Nephron progenitor cell (in vitro differentiated cells): ENCODE measurements around the gene SLX4IP.

ENCODE experiments used
- DNase-seq: peaks from one replicate; pipeline ENCODE4 v3.0.0; 2021
- H3K27ac Mint-ChIP-seq: 2 replicates; pipeline ENCODE4 v1.8.0; 2021; ENCODE audit warnings: mild to moderate bottlenecking, moderate library complexity, mixed read lengths
- H3K27me3 Mint-ChIP-seq: 2 replicates; pipeline ENCODE4 v1.8.0; 2021; ENCODE audit warnings: mild to moderate bottlenecking, low read depth, mixed read lengths; ENCODE audit not compliant: poor library complexity
- H3K36me3 Mint-ChIP-seq: 2 replicates; pipeline ENCODE4 v1.8.0; 2021; ENCODE audit warnings: low read depth, mixed read lengths
- H3K4me1 Mint-ChIP-seq: 2 replicates; pipeline ENCODE4 v1.8.0; 2021; ENCODE audit warnings: mixed read lengths
- H3K4me3 Mint-ChIP-seq: 2 replicates; pipeline ENCODE4 v1.8.0; 2021; ENCODE audit warnings: mild to moderate bottlenecking, moderate library complexity, mixed read lengths
- H3K9me3 Mint-ChIP-seq: 2 replicates; pipeline ENCODE4 v1.8.0; 2021; ENCODE audit warnings: mild to moderate bottlenecking, moderate library complexity, mixed read lengths
- TF ChIP-seq, protein P1 (sequence below): fragments of 200-600 bp; sonication (generic); IDR thresholded peaks from 2 replicates; pipeline ENCODE4 v1.5.0; 2021; ENCODE audit warnings: antibody characterized with exemption

Gene SLX4IP

GRCh38 chr20:10591946-10592521 lies 156.9 kb downstream of the SLX4IP start:
- TF ChIP-seq, protein P1, sequence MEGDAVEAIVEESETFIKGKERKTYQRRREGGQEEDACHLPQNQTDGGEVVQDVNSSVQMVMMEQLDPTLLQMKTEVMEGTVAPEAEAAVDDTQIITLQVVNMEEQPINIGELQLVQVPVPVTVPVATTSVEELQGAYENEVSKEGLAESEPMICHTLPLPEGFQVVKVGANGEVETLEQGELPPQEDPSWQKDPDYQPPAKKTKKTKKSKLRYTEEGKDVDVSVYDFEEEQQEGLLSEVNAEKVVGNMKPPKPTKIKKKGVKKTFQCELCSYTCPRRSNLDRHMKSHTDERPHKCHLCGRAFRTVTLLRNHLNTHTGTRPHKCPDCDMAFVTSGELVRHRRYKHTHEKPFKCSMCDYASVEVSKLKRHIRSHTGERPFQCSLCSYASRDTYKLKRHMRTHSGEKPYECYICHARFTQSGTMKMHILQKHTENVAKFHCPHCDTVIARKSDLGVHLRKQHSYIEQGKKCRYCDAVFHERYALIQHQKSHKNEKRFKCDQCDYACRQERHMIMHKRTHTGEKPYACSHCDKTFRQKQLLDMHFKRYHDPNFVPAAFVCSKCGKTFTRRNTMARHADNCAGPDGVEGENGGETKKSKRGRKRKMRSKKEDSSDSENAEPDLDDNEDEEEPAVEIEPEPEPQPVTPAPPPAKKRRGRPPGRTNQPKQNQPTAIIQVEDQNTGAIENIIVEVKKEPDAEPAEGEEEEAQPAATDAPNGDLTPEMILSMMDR: no peak
- H3K27me3 Mint-ChIP-seq: no peaks in the 10 kb centered on the region
- no peak for DNase-seq
- H3K9me3 Mint-ChIP-seq: no peaks in the 10 kb centered on the region
- peaks cover 30% of the 10 kb centered on the region for H3K4me1 Mint-ChIP-seq
- no peak overlapping the region for H3K4me3 Mint-ChIP-seq
- no peak overlapping the region for H3K27ac Mint-ChIP-seq
- peaks cover 4% of the 10 kb centered on the region for H3K36me3 Mint-ChIP-seq

GRCh38 chr20:10594296-10594868 lies 159.3 kb downstream of the SLX4IP start:
- peaks cover 11% of the 10 kb centered on the region for H3K36me3 Mint-ChIP-seq
- peaks cover 30% of the 10 kb centered on the region for H3K4me1 Mint-ChIP-seq
- no peak overlapping the region for H3K27ac Mint-ChIP-seq
- no peak for DNase-seq
- H3K27me3 Mint-ChIP-seq: no peaks in the 10 kb centered on the region
- H3K4me3 Mint-ChIP-seq: no peak overlapping the region
- H3K9me3 Mint-ChIP-seq: no peaks in the 10 kb centered on the region
- TF ChIP-seq, protein P1: no peak

DNA sequence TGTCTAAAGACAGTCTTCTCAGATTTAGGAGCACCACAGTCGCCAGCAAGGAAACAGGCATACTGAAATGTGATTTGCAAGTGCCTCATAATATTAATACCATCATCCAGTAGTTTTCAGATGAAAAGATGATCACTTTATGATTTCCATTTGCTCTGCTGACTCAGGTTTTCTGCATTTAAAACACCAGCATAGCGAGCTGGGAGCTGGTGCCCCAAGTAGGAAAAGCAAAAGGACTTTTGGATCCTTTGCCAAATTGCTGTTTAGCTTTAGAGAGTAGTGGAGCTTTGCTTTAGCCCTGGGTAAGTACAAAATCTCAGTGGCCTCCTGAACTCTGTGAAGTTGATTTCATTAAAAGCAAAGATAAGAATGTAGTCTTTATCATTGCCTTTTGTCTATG lies 160.2 kb downstream of the SLX4IP start:
- Mint-ChIP-seq H3K4me3 (no peak overlapping the region), H3K4me1 (peaks cover 30% of the 10 kb centered on the region), H3K27me3 (no peaks in the 10 kb centered on the region), H3K27ac (no peak overlapping the region), H3K9me3 (no peaks in the 10 kb centered on the region), H3K36me3 (peaks cover 11% of the 10 kb centered on the region)
- TF ChIP-seq, protein P1: no peak
- no peak for DNase-seq

- TF ChIP-seq, protein P1: no peak
- Mint-ChIP-seq H3K27me3 (no peaks in the 10 kb centered on the region), H3K4me3 (no peak overlapping the region), H3K9me3 (no peaks in the 10 kb centered on the region), H3K27ac (no peak overlapping the region), H3K4me1 (peaks cover 26% of the 10 kb centered on the region), H3K36me3 (peaks cover 13% of the 10 kb centered on the region)
- DNase-seq: no peak
These were observed 160.9 kb downstream of the SLX4IP start for GRCh38 chr20:10595985-10596384.

- H3K27ac Mint-ChIP-seq: no peak overlapping the region
These were observed 161.6 kb downstream of the SLX4IP start for GRCh38 chr20:10596710-10597121.

More at GRCh38 chr20:10596710-10597121, 161.6 kb downstream of the SLX4IP start:
- Mint-ChIP-seq H3K4me1 (peaks cover 26% of the 10 kb centered on the region), H3K27me3 (no peaks in the 10 kb centered on the region), H3K36me3 (peaks cover 19% of the 10 kb centered on the region), H3K4me3 (no peak overlapping the region), H3K9me3 (no peaks in the 10 kb centered on the region)
- no peak for DNase-seq
- TF ChIP-seq, protein P1: no peak
